Cardiac septum (tissue), 1 donor: ENCODE measurements around the gene CIT. TPM values are rescaled to one million over a fixed set of nuclear protein-coding genes. Genes with fewer than 3 reads are reported as not detected.

ENCODE experiments used
- DNase-seq: peaks from one replicate; pipeline ENCODE4 v3.0.0-alpha.2; 2020; ENCODE audit warnings: low spot score
- intact Hi-C: fragments of 100-400 bp; cut with DNase I; formaldehyde crosslinking; loops from one replicate; pipeline ENCODE4 v1.14.0; 2022
- total RNA-seq: library from RNA; stranded (reverse); fragmentation: NEBNext Ultra II Directional; extraction: Animal tissue kit (Norgen Biotek cat#: 25700); gene quantifications from one replicate; pipeline ENCODE4 v1.2.1, GENCODE V29; 2021
- donor health status: DM: no; HTN: no; CAD: no.

Gene CIT
- total RNA-seq, 1 donor from 2014 or later = 0.86 TPM

- intact Hi-C loops = no loop called here
- no peak for DNase-seq
These were observed 68.1 kb downstream of the CIT start for GRCh38 chr12:119809023-119809422.

GRCh38 chr12:119808441-119808840 is 68.7 kb downstream of the CIT start:
- DNase-seq = no peak
- intact Hi-C loops = no loop called here

GRCh38 chr12:119807380-119807779 is 69.7 kb downstream of the CIT start:
- no peak for DNase-seq
- intact Hi-C loops = no loop called here

GRCh38 chr12:119804011-119804641 is 73.0 kb downstream of the CIT start:
- intact Hi-C loops = loop anchor here (5.0 kb wide), 1 partner anchor 283 kb away; no protein-coding TSS in a partner anchor
- no peak for DNase-seq

GRCh38 chr12:119803381-119803791 is 73.7 kb downstream of the CIT start:
- intact Hi-C loops = loop anchor here (5.0 kb wide), 1 partner anchor 284 kb away; no protein-coding TSS in a partner anchor
- no peak for DNase-seq

- DNase-seq = no peak
- intact Hi-C loops = loop anchor here (5.0 kb wide), 1 partner anchor 285 kb away; no protein-coding TSS in a partner anchor
These were observed 74.6 kb downstream of the CIT start for GRCh38 chr12:119802472-119802871.

- no peak for DNase-seq
- intact Hi-C loops = no loop called here
These were observed 80.0 kb downstream of the CIT start for GRCh38 chr12:119797090-119797489.

- intact Hi-C loops = no loop called here
These were observed 80.8 kb downstream of the CIT start for GRCh38 chr12:119796292-119796691.

GRCh38 chr12:119791453-119791852 is 85.7 kb downstream of the CIT start:
- intact Hi-C loops = no loop called here
- DNase-seq = no peak

More at GRCh38 chr12:119796292-119796691, 80.8 kb downstream of the CIT start:
- no peak for DNase-seq

GRCh38 chr12:119788786-119789185 is 88.3 kb downstream of the CIT start:
- no peak for DNase-seq
- intact Hi-C loops = no loop called here

GRCh38 chr12:119786539-119786938 is 90.6 kb downstream of the CIT start:
- intact Hi-C loops = no loop called here
- DNase-seq = no peak

- no peak for DNase-seq
- intact Hi-C loops = loop anchor here (5.0 kb wide), 1 partner anchor 117 kb away; the partner anchor contains the start of gene PRKAB1
These were observed 92.4 kb downstream of the CIT start for GRCh38 chr12:119784673-119785072.

GRCh38 chr12:119783787-119784186 is 93.3 kb downstream of the CIT start:
- intact Hi-C loops = loop anchor here (5.0 kb wide), 1 partner anchor 116 kb away; the partner anchor contains the start of gene PRKAB1
- DNase-seq = no peak

- DNase-seq = no peak
- intact Hi-C loops = loop anchor here (5.0 kb wide), 1 partner anchor 115 kb away; the partner anchor contains the start of gene PRKAB1
These were observed 95.3 kb downstream of the CIT start for GRCh38 chr12:119781804-119782203.

GRCh38 chr12:119780786-119781434 is 96.2 kb downstream of the CIT start:
- DNase-seq = no peak
- intact Hi-C loops = loop anchor here (5.0 kb wide), 1 partner anchor 114 kb away; the partner anchor contains the start of gene PRKAB1

- intact Hi-C loops = no loop called here
- DNase-seq = no peak
These were observed 101.7 kb downstream of the CIT start for GRCh38 chr12:119775246-119775895.

GRCh38 chr12:119772431-119772830 is 104.7 kb downstream of the CIT start:
- intact Hi-C loops = no loop called here
- no peak for DNase-seq

GRCh38 chr12:119770146-119770545 is 107.0 kb downstream of the CIT start:
- DNase-seq = no peak
- intact Hi-C loops = no loop called here

GRCh38 chr12:119762619-119763018 is 114.5 kb downstream of the CIT start:
- intact Hi-C loops = no loop called here
- DNase-seq = no peak

GRCh38 chr12:119758722-119759121 is 118.4 kb downstream of the CIT start:
- DNase-seq = no peak
- intact Hi-C loops = no loop called here
